Neural progenitor cell (in vitro differentiated cells): Measurements from ENCODE around the gene SRSF1. TPM values are rescaled to one million over a fixed set of nuclear protein-coding genes. Genes with fewer than 3 reads are reported as not detected.
A peak's percentile ranks its signal among the peaks of the same experiment; 100 is the strongest.

Experiments used
- DNase-seq: peaks from one replicate; pipeline ENCODE4 v3.0.0-alpha.2; 2016; ENCODE audit warnings: low spot score
- H2AFZ ChIP-seq: fragments of 200-600 bp; sonication (generic); replicated peaks from 2 replicates; pipeline ENCODE4 v1.6.1; 2016; ENCODE audit warnings: antibody characterized with exemption
- H3F3A ChIP-seq: fragments of 200-600 bp; sonication (generic); 2 replicates; pipeline ENCODE4 v1.6.1; 2016; ENCODE audit warnings: antibody characterized with exemption, low read depth
- H3K27ac ChIP-seq: fragments of 200-600 bp; sonication (generic); 2 replicates; pipeline ENCODE4 v1.5.1; 2016; ENCODE audit warnings: mild to moderate bottlenecking
- H3K27me3 ChIP-seq: fragments of 200-600 bp; sonication (generic); 2 replicates; pipeline ENCODE4 v1.6.1; 2016; ENCODE audit warnings: mild to moderate bottlenecking, moderate library complexity
- H3K36me3 ChIP-seq: fragments of 200-600 bp; sonication (generic); 2 replicates; pipeline ENCODE4 v1.5.1; 2016
- H3K4me1 ChIP-seq: fragments of 200-600 bp; sonication (generic); 2 replicates; pipeline ENCODE4 v1.6.1; 2016; ENCODE audit warnings: mixed run types
- H3K4me2 ChIP-seq: fragments of 200-600 bp; sonication (generic); 2 replicates; pipeline ENCODE4 v1.6.1; 2016
- H3K4me3 ChIP-seq: fragments of 200-600 bp; sonication (generic); 2 replicates; pipeline ENCODE4 v1.5.1; 2016
- H3K79me2 ChIP-seq: fragments of 200-600 bp; sonication (generic); 2 replicates; pipeline ENCODE4 v1.6.1; 2016; ENCODE audit warnings: low read depth
- H3K9ac ChIP-seq: fragments of 200-600 bp; sonication (generic); 2 replicates; pipeline ENCODE4 v1.6.1; 2016
- H3K9me3 ChIP-seq: fragments of 200-600 bp; sonication (generic); 2 replicates; pipeline ENCODE4 v1.5.1; 2016; ENCODE audit warnings: low read depth
- H4K20me1 ChIP-seq: fragments of 200-600 bp; sonication (generic); 2 replicates; pipeline ENCODE4 v1.6.1; 2016; ENCODE audit warnings: low read depth
- H3K27ac Mint-ChIP-seq: 3 replicates; pipeline ENCODE4 v1.8.0; 2021; ENCODE audit warnings: mixed read lengths
- H3K27me3 Mint-ChIP-seq: 2 replicates; pipeline ENCODE4 v1.8.0; 2022; ENCODE audit warnings: low read depth, mild to moderate bottlenecking, inconsistent platforms, moderate library complexity, mixed read lengths; ENCODE audit not compliant: insufficient read depth
- H3K36me3 Mint-ChIP-seq: 3 replicates; pipeline ENCODE4 v1.8.0; 2021; ENCODE audit warnings: mixed read lengths
- H3K4me1 Mint-ChIP-seq: 3 replicates; pipeline ENCODE4 v1.8.0; 2021; ENCODE audit warnings: mixed read lengths
- H3K4me3 Mint-ChIP-seq: 3 replicates; pipeline ENCODE4 v1.8.0; 2021; ENCODE audit warnings: mild to moderate bottlenecking, moderate library complexity, mixed read lengths
- H3K9me3 Mint-ChIP-seq: 3 replicates; pipeline ENCODE4 v1.8.0; 2020; ENCODE audit warnings: mixed read lengths
- CTCF ChIP-seq: fragments of 200-600 bp; sonication (generic); IDR thresholded peaks from 2 replicates; pipeline ENCODE4 v1.5.1; 2017; ENCODE audit warnings: antibody characterized with exemption, mild to moderate bottlenecking
- EZH2 ChIP-seq: fragments of 200-600 bp; sonication (generic); IDR thresholded peaks from 2 replicates; pipeline ENCODE4 v1.6.1; 2017; ENCODE audit warnings: antibody characterized with exemption, mild to moderate bottlenecking, moderate library complexity
- EZH2phosphoT487 ChIP-seq: fragments of 200-600 bp; sonication (generic); IDR thresholded peaks from 2 replicates; pipeline ENCODE4 v1.6.1; 2017; ENCODE audit warnings: antibody characterized with exemption
- total RNA-seq: library from RNA; depleted of rRNA; stranded (reverse); fragments of >200 nt; gene quantifications from 2 replicates; pipeline ENCODE4 v1.2.3, GENCODE V29; 2015; ENCODE audit warnings: low replicate concordance

SRSF1 gene
- total RNA-seq, 1 donor from 2014 or later, result 556 TPM

- Mint-ChIP-seq H3K4me1 (peaks cover 51% of the 10 kb centered on the region), H3K27me3 (no peaks in the 10 kb centered on the region), H3K36me3 (peaks cover 7% of the 10 kb centered on the region), H3K4me3 (no peak overlapping the region), H3K27ac (no peak overlapping the region), H3K9me3 (no peaks in the 10 kb centered on the region)
- no peak overlapping the region for H3K4me2 ChIP-seq
- H4K20me1 ChIP-seq, result peaks cover 79% of the 10 kb centered on the region
- no peak overlapping the region for H2AFZ ChIP-seq
- H3K36me3 ChIP-seq, result peaks cover 4% of the 10 kb centered on the region
- peaks cover 27% of the 10 kb centered on the region for H3K79me2 ChIP-seq
- peaks cover 31% of the 10 kb centered on the region for H3K4me1 ChIP-seq
- TF ChIP-seq CTCF (no peak), EZH2 (no peak), EZH2phosphoT487 (no peak)
- H3K9me3 ChIP-seq, result no peaks in the 10 kb centered on the region
- peaks cover 96% of the 10 kb centered on the region for H3F3A ChIP-seq
- DNase-seq, result no peak
- H3K9ac ChIP-seq, result no peak overlapping the region
- H3K27ac ChIP-seq, result no peak overlapping the region
- no peaks in the 10 kb centered on the region for H3K27me3 ChIP-seq
- H3K4me3 ChIP-seq, result no peak overlapping the region
Observed at GRCh38 chr17:57997085-57997809, 9.8 kb downstream of the SRSF1 start.

- DNase-seq, result peak; percentile 82
- Histone ChIP-seq H3F3A (peaks cover 95% of the 10 kb centered on the region), H3K36me3 (peaks cover 4% of the 10 kb centered on the region), H3K9ac (no peak overlapping the region), H3K9me3 (no peaks in the 10 kb centered on the region), H4K20me1 (peaks cover 61% of the 10 kb centered on the region), H2AFZ (no peak overlapping the region), H3K4me1 (peaks cover 39% of the 10 kb centered on the region), H3K4me2 (no peak overlapping the region), H3K4me3 (no peak overlapping the region), H3K27ac (peak overlapping the region; percentile 27), H3K27me3 (no peaks in the 10 kb centered on the region), H3K79me2 (peaks cover 10% of the 10 kb centered on the region)
- Mint-ChIP-seq H3K4me3 (peak overlapping the region; percentile 34), H3K9me3 (no peaks in the 10 kb centered on the region), H3K36me3 (peaks cover 7% of the 10 kb centered on the region), H3K27me3 (no peaks in the 10 kb centered on the region), H3K27ac (peak overlapping the region; percentile 68), H3K4me1 (peaks cover 64% of the 10 kb centered on the region)
- TF ChIP-seq CTCF (peak; percentile 66), EZH2 (no peak)
Observed at GRCh38 chr17:57995076-57995956, 11.7 kb downstream of the SRSF1 start.

- H3F3A ChIP-seq, result peaks cover 95% of the 10 kb centered on the region
- TF ChIP-seq EZH2phosphoT487 (no peak), EZH2 (no peak), CTCF (no peak)
- H4K20me1 ChIP-seq, result peaks cover 54% of the 10 kb centered on the region
- peaks cover 48% of the 10 kb centered on the region for H3K4me1 ChIP-seq
- H3K27ac Mint-ChIP-seq, result peak overlapping the region; percentile 7
- H3K27ac ChIP-seq, result peak overlapping the region; percentile 27
- H3K9ac ChIP-seq, result no peak overlapping the region
- no peaks in the 10 kb centered on the region for H3K27me3 ChIP-seq
- no peak overlapping the region for H2AFZ ChIP-seq
- H3K4me3 Mint-ChIP-seq, result no peak overlapping the region
- H3K4me3 ChIP-seq, result no peak overlapping the region
- peak overlapping the region; percentile 8 for H3K4me2 ChIP-seq
- peaks cover 7% of the 10 kb centered on the region for H3K36me3 Mint-ChIP-seq
- no peaks in the 10 kb centered on the region for H3K9me3 Mint-ChIP-seq
- peaks cover 10% of the 10 kb centered on the region for H3K79me2 ChIP-seq
- DNase-seq, result no peak
- H3K36me3 ChIP-seq, result peaks cover 4% of the 10 kb centered on the region
- H3K4me1 Mint-ChIP-seq, result peaks cover 66% of the 10 kb centered on the region
- H3K9me3 ChIP-seq, result no peaks in the 10 kb centered on the region
- H3K27me3 Mint-ChIP-seq, result no peaks in the 10 kb centered on the region
Observed at GRCh38 chr17:57994436-57994835, 12.6 kb downstream of the SRSF1 start.
